ENCODE data around the gene KCP.

Gene KCP

DNA sequence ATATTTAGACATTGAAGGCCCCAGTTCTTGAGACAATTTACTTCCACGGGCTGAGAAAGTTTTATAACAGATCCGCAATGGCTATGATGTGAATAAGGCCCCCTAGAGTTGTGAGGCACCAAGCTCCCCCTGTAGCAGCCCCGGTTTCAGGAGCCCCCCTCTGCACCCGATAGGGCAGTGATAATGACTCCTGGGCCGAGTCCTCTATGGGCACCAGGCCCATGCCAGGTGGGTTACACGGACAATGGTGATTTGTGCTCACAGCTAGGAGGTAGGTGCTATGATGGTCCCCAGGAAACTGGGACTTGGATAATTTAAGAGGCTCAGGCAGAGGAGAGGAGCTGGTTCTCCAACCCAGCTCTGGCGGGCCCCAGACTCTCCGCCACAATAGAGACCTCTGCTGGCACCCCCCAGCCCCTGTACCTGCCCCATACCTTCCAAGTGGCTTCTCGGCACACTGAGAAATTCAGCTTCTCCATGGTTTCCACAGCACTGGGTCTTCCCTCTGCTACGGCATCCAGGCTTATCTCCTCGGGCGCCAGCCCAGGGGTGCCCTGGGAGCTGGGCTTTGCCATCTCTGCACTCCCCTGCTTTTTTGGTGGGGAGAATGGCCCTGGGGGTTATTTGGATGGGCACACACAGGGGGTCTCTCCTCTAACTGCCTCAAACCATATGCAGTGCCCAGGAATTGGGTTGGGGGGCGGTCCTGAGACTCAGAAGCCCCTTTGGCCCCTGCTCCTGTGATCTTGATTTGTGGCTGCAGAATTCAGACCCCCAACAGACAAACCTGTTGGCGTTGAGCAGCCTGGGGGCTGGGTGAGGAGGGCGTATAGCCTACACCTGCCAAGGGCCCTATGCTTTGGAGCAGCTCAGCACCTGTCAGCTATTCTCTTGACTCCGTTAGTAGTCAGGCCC, 12.2 kb upstream of the KCP start:
- no peak for DNase-seq (ENCODE audit: extremely low read depth, low read depth)
- TF ChIP-seq, protein P1, sequence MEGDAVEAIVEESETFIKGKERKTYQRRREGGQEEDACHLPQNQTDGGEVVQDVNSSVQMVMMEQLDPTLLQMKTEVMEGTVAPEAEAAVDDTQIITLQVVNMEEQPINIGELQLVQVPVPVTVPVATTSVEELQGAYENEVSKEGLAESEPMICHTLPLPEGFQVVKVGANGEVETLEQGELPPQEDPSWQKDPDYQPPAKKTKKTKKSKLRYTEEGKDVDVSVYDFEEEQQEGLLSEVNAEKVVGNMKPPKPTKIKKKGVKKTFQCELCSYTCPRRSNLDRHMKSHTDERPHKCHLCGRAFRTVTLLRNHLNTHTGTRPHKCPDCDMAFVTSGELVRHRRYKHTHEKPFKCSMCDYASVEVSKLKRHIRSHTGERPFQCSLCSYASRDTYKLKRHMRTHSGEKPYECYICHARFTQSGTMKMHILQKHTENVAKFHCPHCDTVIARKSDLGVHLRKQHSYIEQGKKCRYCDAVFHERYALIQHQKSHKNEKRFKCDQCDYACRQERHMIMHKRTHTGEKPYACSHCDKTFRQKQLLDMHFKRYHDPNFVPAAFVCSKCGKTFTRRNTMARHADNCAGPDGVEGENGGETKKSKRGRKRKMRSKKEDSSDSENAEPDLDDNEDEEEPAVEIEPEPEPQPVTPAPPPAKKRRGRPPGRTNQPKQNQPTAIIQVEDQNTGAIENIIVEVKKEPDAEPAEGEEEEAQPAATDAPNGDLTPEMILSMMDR (IDR thresholded peaks at IDR 0.05; ENCODE audit: low read depth, low read length): no peak

DNA sequence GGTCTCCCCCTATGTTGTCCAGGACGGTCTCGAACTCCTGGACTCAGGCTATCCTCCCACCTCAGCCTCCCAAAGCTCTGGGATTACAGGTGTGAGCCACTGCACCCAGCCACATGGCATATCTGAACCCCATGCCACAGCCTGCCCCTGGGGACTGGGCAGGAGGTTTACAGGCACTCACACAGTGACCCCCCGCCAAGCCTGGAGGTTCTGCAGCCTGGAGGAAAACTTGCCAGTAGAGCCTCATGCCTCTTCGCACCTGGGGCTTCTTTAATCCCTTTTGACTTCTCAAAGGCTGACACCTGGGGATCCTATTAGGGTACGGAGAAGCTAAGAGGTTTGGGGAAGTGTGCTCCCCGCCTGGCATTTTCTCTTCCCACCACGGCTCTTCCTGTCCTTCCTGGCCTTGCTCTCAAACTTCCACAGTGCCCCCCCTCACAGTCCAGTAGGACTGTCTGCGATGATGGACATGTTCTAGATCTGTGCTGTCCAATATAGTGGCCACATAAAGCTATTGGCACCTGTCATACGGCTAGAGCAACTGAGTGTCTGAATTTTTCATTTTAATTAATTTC, 11.4 kb upstream of the KCP start:
- DNase-seq (ENCODE audit: extremely low read depth, low read depth): no peak
- TF ChIP-seq, protein P1 (IDR thresholded peaks at IDR 0.05; ENCODE audit: low read depth, low read length): no peak

DNA sequence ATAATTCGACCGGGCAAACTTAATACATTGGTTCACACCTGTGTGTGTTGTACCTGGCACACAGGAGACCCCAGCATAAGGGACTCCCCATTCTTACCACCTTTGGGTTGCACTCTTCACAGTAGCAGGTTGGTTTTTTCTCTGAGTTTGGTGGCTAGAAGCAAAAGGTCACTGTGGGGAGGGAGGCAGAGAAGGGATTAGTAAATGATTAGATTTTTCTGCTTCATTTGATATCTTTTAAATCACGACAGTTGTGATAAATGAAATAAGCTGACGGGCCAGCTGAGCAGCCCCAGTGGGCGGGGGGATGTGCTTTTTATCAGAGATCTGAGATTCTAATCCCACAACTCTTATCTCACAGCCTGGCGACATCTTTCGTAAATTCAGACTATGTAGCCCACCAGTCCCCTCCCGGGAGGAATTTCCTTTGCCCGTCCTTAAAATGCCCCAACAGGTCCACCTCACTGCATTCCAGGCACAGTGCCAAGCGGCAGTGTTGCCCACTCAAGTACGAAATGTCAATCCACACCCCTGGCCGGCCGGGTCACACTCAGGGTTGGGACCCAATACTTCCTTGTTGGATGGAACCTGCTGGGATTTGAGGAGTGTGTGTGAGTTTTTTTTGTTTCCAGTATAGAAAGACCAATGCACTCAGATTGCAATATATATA, 10.5 kb upstream of the KCP start:
- DNase-seq (ENCODE audit: extremely low read depth, low read depth): no peak
- TF ChIP-seq, protein P1 (IDR thresholded peaks at IDR 0.05; ENCODE audit: low read depth, low read length): no peak

DNA sequence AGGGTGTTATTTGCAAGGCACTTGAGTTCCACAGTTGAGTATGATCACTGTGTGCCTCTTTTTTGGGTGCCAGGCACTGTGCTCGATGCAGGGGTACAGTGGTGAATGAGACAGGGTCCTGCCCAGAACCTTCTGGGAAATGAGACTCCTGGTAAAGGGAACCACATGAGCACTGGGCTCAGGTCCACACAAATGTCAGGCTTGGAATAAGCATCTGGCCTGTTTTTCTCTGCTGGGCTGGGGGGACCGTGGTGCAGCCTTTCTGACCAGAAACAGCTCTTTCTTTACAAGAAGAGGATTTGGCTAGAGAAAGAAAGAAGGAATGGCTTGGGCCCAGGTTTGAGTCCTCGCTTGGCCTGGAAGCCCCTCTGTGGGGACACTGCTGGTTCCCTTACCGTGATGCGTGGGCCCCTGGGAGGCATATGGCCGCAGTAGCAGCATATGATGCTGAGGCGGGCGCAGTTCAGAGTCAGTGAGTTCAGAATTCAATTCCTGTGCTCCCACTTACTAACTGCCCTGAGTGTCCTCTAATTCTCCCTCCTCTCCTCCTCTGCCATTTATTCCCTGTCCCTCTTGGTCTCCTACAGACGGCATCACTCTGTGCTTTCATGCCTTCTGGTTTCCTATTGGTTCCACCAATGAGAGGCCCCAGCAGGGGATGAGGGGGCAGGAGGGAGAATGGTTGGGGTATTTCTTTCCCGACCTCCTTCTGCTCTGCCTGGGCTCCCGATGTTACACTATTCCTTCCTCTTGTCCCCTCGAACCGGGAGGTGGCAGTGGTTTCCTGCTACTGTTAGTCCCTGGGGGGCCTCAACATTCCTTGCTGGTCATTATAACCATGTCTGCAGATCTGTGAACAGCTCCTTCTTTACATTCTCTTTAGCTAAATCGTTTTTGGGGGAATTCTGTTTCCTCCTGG, 9.6 kb upstream of the KCP start:
- TF ChIP-seq, protein P1 (IDR thresholded peaks at IDR 0.05; ENCODE audit: low read depth, low read length): no peak
- no peak for DNase-seq (ENCODE audit: extremely low read depth, low read depth)

DNA sequence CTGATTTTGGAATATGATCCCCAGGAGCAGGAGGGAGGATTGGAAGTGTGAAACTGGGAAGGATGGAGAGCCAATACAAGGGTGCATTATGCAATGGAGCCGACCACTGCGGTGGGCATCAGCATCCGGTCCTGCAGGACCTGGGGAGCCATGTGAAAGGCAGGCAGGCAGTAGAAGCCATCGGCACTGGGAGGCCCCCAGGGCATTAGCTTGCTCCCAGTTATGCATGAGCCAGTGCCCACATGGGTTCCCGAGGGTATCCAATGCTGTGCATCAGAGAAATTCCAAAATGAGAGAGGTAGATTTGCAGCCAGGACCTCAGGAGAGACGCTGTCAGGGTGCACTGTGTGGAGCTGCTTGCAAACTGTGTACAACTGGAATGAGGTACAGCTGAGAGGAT, 8.7 kb upstream of the KCP start:
- TF ChIP-seq, protein P1 (IDR thresholded peaks at IDR 0.05; ENCODE audit: low read depth, low read length): no peak
- no peak for DNase-seq (ENCODE audit: extremely low read depth, low read depth)

DNA sequence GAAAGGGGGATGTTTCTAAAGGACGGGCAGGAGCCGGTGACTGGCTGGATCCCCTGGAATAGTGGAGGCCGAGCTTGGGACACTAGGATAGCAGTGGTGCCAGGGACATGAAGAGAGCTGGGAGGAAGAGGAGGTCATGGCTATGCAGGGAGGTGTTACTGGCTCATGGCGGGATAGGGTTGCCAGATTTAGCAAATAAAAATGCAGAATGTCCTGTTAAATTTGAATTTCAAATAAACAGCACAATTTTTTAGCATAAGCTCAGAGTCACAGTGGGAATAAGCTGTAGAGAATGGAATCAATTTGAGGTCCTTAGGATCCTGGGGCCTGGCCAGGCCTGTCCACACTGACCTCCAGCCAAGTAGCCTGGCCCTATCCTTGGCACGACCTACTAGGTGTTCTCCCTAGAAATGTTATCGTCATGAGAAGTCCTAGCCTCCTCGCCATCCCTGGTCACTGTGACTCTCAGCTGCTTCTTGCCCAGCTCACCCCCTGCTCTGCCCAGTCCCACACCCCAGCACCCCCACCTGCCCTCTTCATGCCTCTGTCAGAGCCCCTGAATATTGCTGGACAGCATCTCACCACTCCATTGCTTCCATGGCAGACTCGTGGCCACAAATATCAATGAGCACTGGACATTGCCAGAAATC, 7.6 kb upstream of the KCP start:
- no peak for DNase-seq (ENCODE audit: extremely low read depth, low read depth)
- TF ChIP-seq, protein P1 (IDR thresholded peaks at IDR 0.05; ENCODE audit: low read depth, low read length): no peak
